Measurements from ENCODE around the gene EPB41L1. TPM values are rescaled to one million over a fixed set of nuclear protein-coding genes. Genes with fewer than 3 reads are reported as not detected.

Gene EPB41L1
- total RNA-seq, 1 donor from 2014 or later: 35.6 TPM

DNA sequence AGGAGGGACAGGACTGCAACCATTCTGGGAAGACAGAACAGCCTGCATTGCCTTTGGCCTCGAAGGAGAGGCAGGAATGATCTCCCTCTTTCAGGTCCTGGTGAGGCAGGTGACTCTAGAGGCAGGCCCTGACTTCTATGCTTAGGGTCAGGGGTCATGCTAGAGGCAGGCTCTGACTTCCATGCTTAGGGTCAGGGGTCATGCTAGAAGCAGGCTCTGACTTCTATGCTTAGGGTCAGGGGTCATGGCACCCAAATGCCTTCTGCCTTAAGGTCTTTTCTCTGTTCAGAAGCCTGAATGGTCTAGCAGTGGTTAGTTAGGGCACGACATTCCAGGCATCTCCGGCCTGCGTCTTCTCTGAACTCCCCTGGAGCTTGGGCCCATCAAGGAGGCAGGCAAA lies 46.7 kb downstream of the EPB41L1 start:
- TF ChIP-seq CTCF (IDR thresholded peaks at IDR 0.05; ENCODE audit: unreplicated experiment): no peak
- no peak overlapping the region for H3K4me3 Mint-ChIP-seq (ENCODE audit: low read depth)
- DNase-seq (ENCODE audit: low spot score, unreplicated experiment): no peak
- no peak overlapping the region for H3K27ac Mint-ChIP-seq
- no peaks in the 10 kb centered on the region for H3K9me3 Mint-ChIP-seq (ENCODE audit: low read depth)
- no peaks in the 10 kb centered on the region for H3K27me3 Mint-ChIP-seq
- no peaks in the 10 kb centered on the region for H3K4me1 Mint-ChIP-seq (ENCODE audit: low read depth)
- no peaks in the 10 kb centered on the region for H3K36me3 Mint-ChIP-seq (ENCODE audit: insufficient read depth)

GRCh38 chr20:36202891-36203338 lies 48.4 kb downstream of the EPB41L1 start:
- H3K27ac Mint-ChIP-seq: no peak overlapping the region
- peak; percentile 75 for DNase-seq (ENCODE audit: low spot score, unreplicated experiment)
- H3K9me3 Mint-ChIP-seq (ENCODE audit: low read depth): no peaks in the 10 kb centered on the region
- H3K36me3 Mint-ChIP-seq (ENCODE audit: insufficient read depth): peaks cover 2% of the 10 kb centered on the region
- peak; percentile 97 for TF ChIP-seq CTCF (IDR thresholded peaks at IDR 0.05; ENCODE audit: unreplicated experiment)
- no peaks in the 10 kb centered on the region for H3K27me3 Mint-ChIP-seq
- H3K4me3 Mint-ChIP-seq (ENCODE audit: low read depth): no peak overlapping the region
- no peaks in the 10 kb centered on the region for H3K4me1 Mint-ChIP-seq (ENCODE audit: low read depth)

- no peak for DNase-seq (ENCODE audit: low spot score, unreplicated experiment)
- H3K36me3 Mint-ChIP-seq (ENCODE audit: insufficient read depth): peaks cover 4% of the 10 kb centered on the region
- no peaks in the 10 kb centered on the region for H3K4me1 Mint-ChIP-seq (ENCODE audit: low read depth)
- no peak overlapping the region for H3K27ac Mint-ChIP-seq
- no peak overlapping the region for H3K4me3 Mint-ChIP-seq (ENCODE audit: low read depth)
- no peaks in the 10 kb centered on the region for H3K9me3 Mint-ChIP-seq (ENCODE audit: low read depth)
- no peak for TF ChIP-seq CTCF (IDR thresholded peaks at IDR 0.05; ENCODE audit: unreplicated experiment)
- H3K27me3 Mint-ChIP-seq: no peaks in the 10 kb centered on the region
These were observed 49.3 kb downstream of the EPB41L1 start for GRCh38 chr20:36203861-36204260.

DNA sequence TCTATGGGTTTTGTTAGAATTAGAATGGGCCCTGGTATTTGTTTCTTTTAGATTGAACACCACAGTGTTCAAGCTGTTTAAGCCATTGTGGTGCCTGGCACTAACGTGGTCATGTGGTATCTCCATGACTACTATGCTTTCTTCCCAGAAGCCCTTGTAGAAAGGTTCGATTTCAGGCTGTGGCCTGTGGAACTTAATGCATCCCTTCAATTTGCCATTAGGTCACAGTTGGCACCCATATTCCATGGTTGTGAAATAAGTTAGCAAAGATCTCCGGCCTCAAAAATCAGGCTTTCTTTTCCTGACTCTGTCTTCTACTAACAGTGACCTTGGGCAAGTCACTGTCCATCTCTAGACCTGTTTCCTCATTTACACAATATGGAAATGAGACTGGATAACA lies 50.5 kb downstream of the EPB41L1 start:
- Mint-ChIP-seq H3K36me3 (ENCODE audit: insufficient read depth) (peaks cover 4% of the 10 kb centered on the region), H3K27ac (no peak overlapping the region), H3K4me3 (ENCODE audit: low read depth) (no peak overlapping the region), H3K9me3 (ENCODE audit: low read depth) (no peaks in the 10 kb centered on the region), H3K4me1 (ENCODE audit: low read depth) (no peaks in the 10 kb centered on the region), H3K27me3 (no peaks in the 10 kb centered on the region)
- no peak for DNase-seq (ENCODE audit: low spot score, unreplicated experiment)
- no peak for TF ChIP-seq CTCF (IDR thresholded peaks at IDR 0.05; ENCODE audit: unreplicated experiment)

DNA sequence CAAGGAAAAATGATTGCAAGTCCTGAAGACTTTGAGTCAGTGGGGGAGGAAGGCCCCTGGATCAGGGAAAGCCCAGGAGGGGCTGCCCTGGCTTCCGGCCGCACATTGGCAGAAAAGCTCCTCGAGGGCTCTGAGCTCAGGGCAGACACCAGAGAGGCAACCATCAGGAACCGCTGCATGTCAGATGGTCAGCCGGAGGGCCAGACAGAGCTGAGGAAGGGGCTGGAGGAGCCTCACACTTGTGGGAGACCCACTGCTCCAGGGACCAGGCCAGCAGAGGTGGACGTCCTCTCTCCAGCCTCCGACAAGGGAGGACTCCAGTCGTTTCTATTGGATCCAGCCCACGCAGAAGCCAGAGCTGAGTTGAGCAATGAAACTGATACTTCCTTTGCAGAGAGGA lies 51.5 kb downstream of the EPB41L1 start:
- Mint-ChIP-seq H3K4me3 (ENCODE audit: low read depth) (no peak overlapping the region), H3K9me3 (ENCODE audit: low read depth) (no peaks in the 10 kb centered on the region), H3K27me3 (no peaks in the 10 kb centered on the region), H3K4me1 (ENCODE audit: low read depth) (no peaks in the 10 kb centered on the region), H3K36me3 (ENCODE audit: insufficient read depth) (peaks cover 4% of the 10 kb centered on the region), H3K27ac (peak overlapping the region; percentile 80)
- TF ChIP-seq CTCF (IDR thresholded peaks at IDR 0.05; ENCODE audit: unreplicated experiment): no peak
- DNase-seq (ENCODE audit: low spot score, unreplicated experiment): no peak
